IPS DF 4.7 (cell line): ENCODE data around the gene VWA8.
"Not testable (repeated sequence)": the region's sequence is repeated elsewhere in the genome, so short reads cannot be mapped to it uniquely, and the experiment has no call there.

Source experiments
- DNase-seq: peaks from one replicate; pipeline ENCODE4 v3.0.0-alpha.2; 2013; ENCODE audit warnings: low spot score; ENCODE audit errors: extremely low read depth

The VWA8 gene

GRCh38 chr13:41561170-41561569, 399.7 kb downstream of the VWA8 start:
- DNase-seq, result no peak

- DNase-seq, result no peak
These were observed 401.9 kb downstream of the VWA8 start for GRCh38 chr13:41558781-41559560.

- DNase-seq, result no peak
These were observed 403.2 kb downstream of the VWA8 start for GRCh38 chr13:41557719-41558118.

- DNase-seq, result no peak
These were observed 406.1 kb downstream of the VWA8 start for GRCh38 chr13:41554626-41555386.

- no peak for DNase-seq
These were observed 406.7 kb downstream of the VWA8 start for GRCh38 chr13:41554180-41554579.

- DNase-seq, result no peak
These were observed 408.9 kb downstream of the VWA8 start for GRCh38 chr13:41552031-41552430.

- DNase-seq, result no peak
These were observed 410.6 kb downstream of the VWA8 start for GRCh38 chr13:41550276-41550675.

- DNase-seq, result no peak
These were observed 411.4 kb downstream of the VWA8 start for GRCh38 chr13:41549491-41549890.

GRCh38 chr13:41548910-41549309, 412.0 kb downstream of the VWA8 start:
- no peak for DNase-seq

- no peak for DNase-seq
These were observed 412.9 kb downstream of the VWA8 start for GRCh38 chr13:41548031-41548430.

GRCh38 chr13:41547251-41548000, 413.5 kb downstream of the VWA8 start:
- no peak for DNase-seq

- no peak for DNase-seq
These were observed 414.3 kb downstream of the VWA8 start for GRCh38 chr13:41546372-41547190.

GRCh38 chr13:41545432-41545707, 415.5 kb downstream of the VWA8 start:
- no peak for DNase-seq

- no peak for DNase-seq
These were observed 417.1 kb downstream of the VWA8 start for GRCh38 chr13:41543664-41544300.

- DNase-seq, result not testable (repeated sequence)
These were observed 418.1 kb downstream of the VWA8 start for GRCh38 chr13:41542799-41543198.

- DNase-seq, result no peak
These were observed 418.6 kb downstream of the VWA8 start for GRCh38 chr13:41542281-41542680.

- no peak for DNase-seq
These were observed 419.6 kb downstream of the VWA8 start for GRCh38 chr13:41541142-41541938.

GRCh38 chr13:41540240-41540639, 420.7 kb downstream of the VWA8 start:
- not testable (repeated sequence) for DNase-seq

GRCh38 chr13:41533266-41534052, 427.4 kb downstream of the VWA8 start:
- DNase-seq, result no peak
